ENCODE measurements around the gene KDM7A. TPM values are rescaled to one million over a fixed set of nuclear protein-coding genes. Genes with fewer than 3 reads are reported as not detected.

KDM7A gene
- total RNA-seq = 1 to 10 TPM; 6.6 to 6.8 TPM

DNA sequence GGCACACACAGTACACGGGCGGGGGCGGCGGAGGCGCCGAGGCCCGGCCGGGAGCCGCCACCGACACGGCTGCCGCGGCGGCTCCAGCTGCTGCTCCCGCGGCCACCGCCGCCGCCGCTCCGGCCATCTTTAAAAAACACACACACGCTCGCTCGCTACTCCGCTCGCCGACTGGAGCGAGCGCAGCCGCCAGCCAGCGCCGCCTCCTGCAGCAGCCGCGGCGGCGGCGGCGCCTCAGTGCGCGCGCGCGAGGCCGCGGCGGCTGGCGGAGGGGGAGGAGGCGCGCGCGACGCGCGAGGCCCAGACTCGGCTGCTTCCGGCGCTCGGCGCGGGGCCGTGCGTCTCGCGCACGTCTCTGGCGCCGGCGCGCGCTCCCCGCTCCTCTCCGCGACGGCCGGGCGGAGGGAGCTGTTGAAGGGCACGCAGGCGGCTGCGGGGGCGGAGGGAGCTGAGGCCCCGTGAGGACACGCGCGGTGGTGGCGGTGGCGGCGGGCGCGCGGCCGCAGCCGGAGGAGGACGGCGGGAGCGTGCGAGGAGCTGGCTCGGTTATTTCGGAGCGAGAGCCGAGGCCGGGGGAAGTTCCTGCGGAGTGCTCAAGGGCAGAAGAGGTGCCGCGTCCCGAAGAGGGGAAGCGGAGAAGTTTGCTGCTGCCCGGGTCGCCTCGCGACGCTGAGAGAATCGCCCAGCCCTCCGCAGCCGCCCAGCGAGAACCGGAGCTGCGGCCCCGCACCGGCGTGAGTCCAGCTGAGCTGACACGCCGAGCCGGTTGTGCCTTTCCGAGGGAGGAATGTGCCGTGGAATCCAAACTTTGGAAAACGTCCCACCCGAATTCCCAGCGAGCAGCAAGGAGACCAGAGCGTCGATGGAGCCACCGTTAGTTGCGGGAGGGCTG lies at the start of gene KDM7A:
TSS of gene KDM7A (minus strand) at position 173 of the 892 bp plus-strand sequence. CDS start at position 127, 46 bp downstream.
- CTCF ChIA-PET = interaction anchor here (0.9 to 3.8 kb wide), 8 partner anchors 13 to 127 kb away, joined by 3 to 18 read pairs (median 4); no protein-coding TSS in a partner anchor
- POLR2A ChIA-PET = interaction anchor here (0.7 to 3.6 kb wide), 13 partner anchors 16 to 694 kb away, joined by 3 to 46 read pairs (median 3); partner anchors contain the start of gene PARP12

GRCh38 chr7:140225562-140226249 lies 48.9 kb upstream of the KDM7A start:
- ChIA-PET CTCF (interaction anchor here (0.9 kb wide), 1 partner anchor 9 kb away, joined by 3 read pairs; no protein-coding TSS in a partner anchor), POLR2A (no interaction called here)

DNA sequence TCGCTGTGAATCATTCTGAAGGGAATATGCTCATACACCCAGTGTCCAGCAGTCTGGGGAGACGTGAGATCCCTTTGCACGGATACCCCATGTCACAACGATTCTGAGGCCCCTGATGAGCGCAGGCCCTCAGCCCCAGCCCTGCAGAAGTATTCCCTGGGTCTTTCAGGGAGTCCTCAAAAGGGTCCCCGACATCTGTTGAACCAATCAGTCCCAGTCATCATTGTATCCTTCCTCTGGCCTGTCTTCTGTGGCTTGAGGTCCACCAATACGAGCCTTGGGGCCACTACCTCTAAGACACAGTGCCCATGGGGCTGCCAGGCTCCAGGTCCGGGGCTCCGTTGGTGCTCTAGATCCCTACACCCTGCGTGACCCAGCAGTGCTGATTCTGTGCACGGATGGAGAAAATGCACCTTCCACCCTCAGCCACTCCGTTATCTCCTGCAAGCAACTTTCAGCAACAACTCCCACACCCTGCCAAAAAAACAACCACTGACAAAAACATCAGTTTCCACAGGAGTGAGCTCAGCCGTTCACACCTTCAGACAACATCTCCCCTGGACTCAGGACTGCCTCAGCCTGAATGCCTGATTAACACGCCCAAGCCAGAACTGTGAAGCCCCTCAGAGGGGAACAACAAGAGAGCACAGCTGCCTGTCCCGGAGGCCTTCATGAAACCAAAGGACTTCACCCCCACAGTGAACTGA lies 46.9 kb upstream of the KDM7A start:
- ChIA-PET POLR2A (no interaction called here), CTCF (no interaction called here)

DNA sequence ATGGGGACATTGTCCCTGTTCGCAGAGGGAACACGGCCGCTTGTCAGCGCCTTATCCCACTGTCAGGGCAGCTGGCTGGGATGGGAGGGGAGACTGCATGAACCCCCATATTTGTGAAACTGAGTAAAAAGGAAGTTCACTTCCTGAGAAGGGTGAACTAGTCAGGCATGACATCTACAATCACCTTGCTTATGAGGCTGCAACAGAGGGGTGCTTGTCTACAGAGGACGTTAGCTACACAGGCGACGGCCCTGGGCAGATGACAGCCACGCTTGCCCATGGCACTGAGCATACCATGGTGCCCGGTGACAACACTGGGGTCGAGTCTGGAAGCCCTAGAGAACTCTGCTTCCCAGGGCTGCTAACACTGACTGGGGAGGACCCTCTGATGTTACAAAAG lies 46.0 kb upstream of the KDM7A start:
- POLR2A ChIA-PET = no interaction called here
- CTCF ChIA-PET = interaction anchor here (0.6 kb wide), 1 partner anchor 34 kb away, joined by 3 read pairs; no protein-coding TSS in a partner anchor

DNA sequence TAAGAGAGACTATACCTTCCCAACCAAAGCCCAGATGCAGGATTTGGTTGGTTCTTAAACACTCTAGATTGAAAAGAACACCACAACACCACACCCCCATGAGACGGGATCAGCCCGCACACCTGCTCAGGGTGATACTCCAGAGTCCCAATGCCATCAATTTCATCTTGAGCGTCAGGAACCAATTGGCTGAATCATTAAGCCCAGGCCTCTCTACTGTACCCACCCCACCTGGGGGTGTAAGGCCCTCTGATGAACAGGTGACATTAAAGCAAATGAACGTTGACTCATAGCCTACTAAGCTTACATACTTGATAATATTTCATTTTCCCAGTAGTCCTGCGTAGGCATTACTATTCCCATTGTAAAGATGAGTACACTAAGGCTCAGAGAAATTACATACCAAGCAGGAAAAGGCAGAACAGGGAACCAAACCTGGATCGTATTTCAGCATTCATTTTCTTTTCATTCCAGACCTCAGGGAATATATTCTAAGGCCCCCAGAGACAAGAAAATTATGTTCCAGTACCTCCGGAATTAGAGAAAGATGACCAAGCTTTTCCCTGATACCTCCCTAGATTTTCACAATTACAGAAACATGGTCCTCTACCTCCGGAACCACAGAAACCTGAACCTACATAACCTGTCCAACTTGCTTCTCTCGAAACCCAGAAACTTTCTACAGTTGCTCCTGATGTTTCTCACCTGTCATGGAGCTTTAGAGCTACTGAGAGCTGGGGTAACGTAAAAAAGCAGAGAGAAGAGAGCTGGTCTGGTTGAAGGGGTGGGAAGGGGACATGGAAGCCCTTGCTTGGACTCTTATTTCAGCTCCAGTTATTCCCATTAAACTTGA lies 43.1 kb upstream of the KDM7A start:
- POLR2A ChIA-PET = interaction anchor here (0.5 to 0.6 kb wide), 2 partner anchors 8 to 20 kb away, joined by 3 to 15 read pairs; no protein-coding TSS in a partner anchor
- CTCF ChIA-PET = interaction anchor here (1.2 kb wide), 1 partner anchor 11 kb away, joined by 3 read pairs; no protein-coding TSS in a partner anchor

GRCh38 chr7:140218656-140219055 lies 41.9 kb upstream of the KDM7A start:
- ChIA-PET CTCF (interaction anchor here (1.2 kb wide), 1 partner anchor 12 kb away, joined by 3 read pairs; no protein-coding TSS in a partner anchor), POLR2A (no interaction called here)

GRCh38 chr7:140217750-140218501 lies 41.1 kb upstream of the KDM7A start:
- ChIA-PET POLR2A (interaction anchor here (0.6 kb wide), 1 partner anchor 13 kb away, joined by 3 read pairs; no protein-coding TSS in a partner anchor), CTCF (interaction anchor here (0.5 kb wide), 1 partner anchor 40 kb away, joined by 4 read pairs; no protein-coding TSS in a partner anchor)

GRCh38 chr7:140215281-140215680 lies 38.5 kb upstream of the KDM7A start:
- POLR2A ChIA-PET = interaction anchor here (5.1 kb wide), 1 partner anchor 14 kb away, joined by 27 read pairs; no protein-coding TSS in a partner anchor

GRCh38 chr7:140214075-140214684 lies 37.4 kb upstream of the KDM7A start:
- CTCF ChIA-PET = interaction anchor here (1.4 kb wide), 1 partner anchor 16 kb away, joined by 5 read pairs; no protein-coding TSS in a partner anchor
- POLR2A ChIA-PET = interaction anchor here (1.1 to 5.1 kb wide), 2 partner anchors 15 to 39 kb away, joined by 4 to 27 read pairs; no protein-coding TSS in a partner anchor

More at GRCh38 chr7:140215281-140215680, 38.5 kb upstream of the KDM7A start:
- CTCF ChIA-PET = no interaction called here

DNA sequence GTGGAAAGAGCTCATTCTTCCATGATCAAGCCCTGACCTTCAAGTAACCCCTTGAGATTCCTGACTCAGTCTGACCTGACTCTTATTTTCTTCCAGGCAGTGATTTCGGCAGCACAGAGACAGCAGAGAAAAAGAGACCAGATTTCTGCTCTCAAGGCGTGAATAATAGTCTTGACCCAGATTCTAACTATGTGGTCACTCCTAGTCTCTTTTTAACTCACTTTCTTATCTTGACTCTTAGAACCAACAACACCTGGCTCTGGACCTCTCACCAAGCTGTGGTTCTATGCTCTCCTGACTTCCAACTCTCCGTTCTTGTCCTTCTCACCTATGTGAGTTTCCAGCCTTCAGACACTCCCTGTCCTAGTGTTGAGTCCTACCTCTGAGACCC lies 36.9 kb upstream of the KDM7A start:
- ChIA-PET POLR2A (interaction anchor here (1.1 to 5.1 kb wide), 2 partner anchors 16 to 39 kb away, joined by 4 to 27 read pairs; no protein-coding TSS in a partner anchor), CTCF (interaction anchor here (0.5 to 1.4 kb wide), 3 partner anchors 12 to 395 kb away, joined by 3 to 5 read pairs (median 4); no protein-coding TSS in a partner anchor)

- POLR2A ChIA-PET = interaction anchor here (0.6 to 5.1 kb wide), 4 partner anchors 17 to 177 kb away, joined by 4 to 27 read pairs (median 8); partner anchors contain the start of gene KDM7A
- CTCF ChIA-PET = interaction anchor here (1.0 to 1.9 kb wide), 4 partner anchors 11 to 40 kb away, joined by 4 to 6 read pairs (median 5); no protein-coding TSS in a partner anchor
These were observed 35.5 kb upstream of the KDM7A start for GRCh38 chr7:140212100-140212881.

- CTCF ChIA-PET = interaction anchor here (1.0 to 1.9 kb wide), 3 partner anchors 34 to 41 kb away, joined by 4 to 6 read pairs (median 6); no protein-coding TSS in a partner anchor
These were observed 34.9 kb upstream of the KDM7A start for GRCh38 chr7:140211698-140212097.

DNA sequence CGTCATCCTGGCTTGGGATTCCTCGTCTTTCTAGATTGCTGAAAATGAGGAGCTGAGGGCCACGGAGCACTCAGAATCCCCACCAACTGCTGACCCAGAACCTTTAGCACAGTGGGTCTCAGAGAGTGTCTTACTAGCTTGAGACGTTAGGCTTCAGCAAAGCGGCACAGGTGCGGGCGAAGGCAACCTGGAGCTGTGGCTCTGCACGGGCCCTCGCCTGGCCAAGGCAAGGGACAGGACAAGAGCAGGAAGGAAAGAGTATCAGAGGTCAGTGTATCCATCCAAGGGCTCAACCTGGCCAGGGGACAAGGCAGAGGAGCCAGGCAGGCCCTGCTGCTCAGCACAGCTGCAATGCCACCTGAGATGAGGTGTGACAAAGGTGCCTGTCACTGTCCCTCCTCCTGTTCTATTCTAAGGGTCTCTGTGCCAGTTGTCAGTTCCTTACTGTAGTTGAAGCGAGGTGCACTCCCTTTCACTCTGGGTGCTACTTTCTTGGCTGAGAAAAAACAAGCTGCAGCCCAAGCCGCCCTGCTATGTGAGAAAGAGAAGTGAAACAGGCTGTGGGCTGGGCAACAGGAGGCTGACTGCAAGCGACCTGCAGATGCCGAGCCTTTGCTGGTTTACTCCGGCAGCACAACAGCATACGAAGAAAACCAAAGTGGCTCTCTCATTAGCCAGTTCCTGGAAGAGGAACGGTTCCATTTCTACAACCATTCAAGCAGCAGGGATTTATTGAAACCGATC lies 33.3 kb upstream of the KDM7A start:
- POLR2A ChIA-PET = interaction anchor here (0.6 to 5.1 kb wide), 4 partner anchors 19 to 166 kb away, joined by 3 to 27 read pairs (median 6); partner anchors contain the start of gene KDM7A
- CTCF ChIA-PET = interaction anchor here (0.9 to 1.3 kb wide), 3 partner anchors 17 to 33 kb away, joined by 3 to 5 read pairs (median 3); partner anchors contain the start of gene KDM7A

More at GRCh38 chr7:140211698-140212097, 34.9 kb upstream of the KDM7A start:
- POLR2A ChIA-PET = interaction anchor here (0.6 to 5.1 kb wide), 4 partner anchors 18 to 177 kb away, joined by 4 to 27 read pairs (median 8); partner anchors contain the start of gene KDM7A

GRCh38 chr7:140206616-140207389 lies 30.0 kb upstream of the KDM7A start:
- ChIA-PET CTCF (interaction anchor here (0.6 to 1.2 kb wide), 2 partner anchors 30 to 1895 kb away, joined by 3 read pairs; partner anchors contain the start of gene KDM7A), POLR2A (interaction anchor here (0.6 kb wide), 1 partner anchor 110 kb away, joined by 3 read pairs; no protein-coding TSS in a partner anchor)
